Measurements from ENCODE around the gene ESRRB.

ESRRB gene

GRCh38 chr14:76461886-76462285 is 85.9 kb downstream of the ESRRB start:
- TF ChIP-seq, protein P1, sequence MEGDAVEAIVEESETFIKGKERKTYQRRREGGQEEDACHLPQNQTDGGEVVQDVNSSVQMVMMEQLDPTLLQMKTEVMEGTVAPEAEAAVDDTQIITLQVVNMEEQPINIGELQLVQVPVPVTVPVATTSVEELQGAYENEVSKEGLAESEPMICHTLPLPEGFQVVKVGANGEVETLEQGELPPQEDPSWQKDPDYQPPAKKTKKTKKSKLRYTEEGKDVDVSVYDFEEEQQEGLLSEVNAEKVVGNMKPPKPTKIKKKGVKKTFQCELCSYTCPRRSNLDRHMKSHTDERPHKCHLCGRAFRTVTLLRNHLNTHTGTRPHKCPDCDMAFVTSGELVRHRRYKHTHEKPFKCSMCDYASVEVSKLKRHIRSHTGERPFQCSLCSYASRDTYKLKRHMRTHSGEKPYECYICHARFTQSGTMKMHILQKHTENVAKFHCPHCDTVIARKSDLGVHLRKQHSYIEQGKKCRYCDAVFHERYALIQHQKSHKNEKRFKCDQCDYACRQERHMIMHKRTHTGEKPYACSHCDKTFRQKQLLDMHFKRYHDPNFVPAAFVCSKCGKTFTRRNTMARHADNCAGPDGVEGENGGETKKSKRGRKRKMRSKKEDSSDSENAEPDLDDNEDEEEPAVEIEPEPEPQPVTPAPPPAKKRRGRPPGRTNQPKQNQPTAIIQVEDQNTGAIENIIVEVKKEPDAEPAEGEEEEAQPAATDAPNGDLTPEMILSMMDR (IDR thresholded peaks at IDR 0.05; ENCODE audit: low read depth, low read length) = no peak
- Histone ChIP-seq H3K9me3 (ENCODE audit: severe bottlenecking) (no peaks in the 10 kb centered on the region), H3K4me3 (ENCODE audit: low read depth, low read length) (no peak overlapping the region), H3K27me3 (ENCODE audit: insufficient read depth, low read depth, severe bottlenecking) (no peaks in the 10 kb centered on the region), H3K27ac (no peak overlapping the region), H3K36me3 (no peaks in the 10 kb centered on the region)
- DNase-seq = no peak

DNA sequence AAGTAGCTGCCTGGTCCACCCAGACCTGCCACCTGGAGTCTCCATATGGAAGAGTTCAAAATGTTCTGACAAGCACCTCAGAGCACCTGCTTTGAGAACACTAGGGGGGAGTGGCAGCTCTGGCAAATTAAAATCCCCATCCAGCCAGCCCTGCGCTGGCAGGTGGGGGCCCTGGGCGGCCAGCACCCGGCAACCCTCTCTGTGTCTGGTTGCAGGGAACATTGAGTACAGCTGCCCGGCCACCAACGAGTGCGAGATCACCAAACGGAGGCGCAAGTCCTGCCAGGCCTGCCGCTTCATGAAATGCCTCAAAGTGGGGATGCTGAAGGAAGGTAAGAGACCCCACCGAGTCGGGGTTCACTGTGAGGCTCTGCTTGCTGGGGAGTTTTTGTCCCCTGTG is 86.4 kb downstream of the ESRRB start:
- Histone ChIP-seq H3K27me3 (ENCODE audit: insufficient read depth, low read depth, severe bottlenecking) (no peaks in the 10 kb centered on the region), H3K9me3 (ENCODE audit: severe bottlenecking) (no peaks in the 10 kb centered on the region), H3K36me3 (no peaks in the 10 kb centered on the region), H3K27ac (no peak overlapping the region), H3K4me3 (ENCODE audit: low read depth, low read length) (no peak overlapping the region)
- TF ChIP-seq, protein P1 (IDR thresholded peaks at IDR 0.05; ENCODE audit: low read depth, low read length) = no peak
- DNase-seq = no peak

DNA sequence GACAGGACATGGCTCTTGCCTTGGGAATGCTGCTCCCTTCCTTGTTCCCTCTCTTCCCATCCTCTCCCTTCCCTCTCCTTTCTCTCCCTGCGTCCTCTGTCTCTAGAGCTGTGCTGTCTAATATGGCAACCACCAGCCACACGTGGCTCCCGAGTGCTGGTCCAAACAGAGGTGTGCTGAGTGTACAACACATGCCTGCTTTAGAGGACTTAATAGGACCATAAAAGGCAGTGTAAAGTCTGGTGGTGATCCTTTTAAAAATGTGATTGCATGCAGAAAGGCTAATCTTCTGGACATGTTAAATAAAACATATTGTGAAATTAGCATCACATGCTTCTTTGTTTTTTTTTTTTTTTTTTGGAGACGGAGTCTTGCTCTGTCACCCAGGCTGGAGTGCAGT is 87.2 kb downstream of the ESRRB start:
- Histone ChIP-seq H3K36me3 (no peaks in the 10 kb centered on the region), H3K4me3 (ENCODE audit: low read depth, low read length) (no peak overlapping the region), H3K27ac (no peak overlapping the region), H3K27me3 (ENCODE audit: insufficient read depth, low read depth, severe bottlenecking) (no peaks in the 10 kb centered on the region), H3K9me3 (ENCODE audit: severe bottlenecking) (no peaks in the 10 kb centered on the region)
- no peak for DNase-seq
- TF ChIP-seq, protein P1 (IDR thresholded peaks at IDR 0.05; ENCODE audit: low read depth, low read length) = no peak

DNA sequence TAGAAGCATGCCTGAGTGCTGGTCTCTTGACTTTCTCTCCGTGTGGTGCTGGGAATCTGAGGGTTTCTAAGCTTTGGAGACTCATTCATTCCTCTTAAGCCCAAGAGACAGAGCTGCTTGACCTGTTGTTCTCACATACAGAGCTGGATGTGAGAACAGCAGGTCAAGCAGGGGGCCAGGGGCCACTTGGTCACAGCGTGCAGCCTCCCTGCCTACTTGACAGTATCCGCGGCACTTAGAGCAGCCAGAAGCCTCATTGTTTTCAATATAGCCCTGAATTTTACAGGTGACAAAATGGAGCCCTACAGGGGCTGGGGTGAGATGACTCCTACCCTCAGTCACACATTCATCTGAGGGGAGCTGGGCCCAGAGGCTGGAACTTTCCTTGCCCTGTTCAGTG is 88.9 kb downstream of the ESRRB start:
- Histone ChIP-seq H3K4me3 (ENCODE audit: low read depth, low read length) (no peak overlapping the region), H3K27ac (no peak overlapping the region), H3K9me3 (ENCODE audit: severe bottlenecking) (no peaks in the 10 kb centered on the region), H3K36me3 (no peaks in the 10 kb centered on the region), H3K27me3 (ENCODE audit: insufficient read depth, low read depth, severe bottlenecking) (no peaks in the 10 kb centered on the region)
- TF ChIP-seq, protein P1 (IDR thresholded peaks at IDR 0.05; ENCODE audit: low read depth, low read length) = no peak
- DNase-seq = no peak

DNA sequence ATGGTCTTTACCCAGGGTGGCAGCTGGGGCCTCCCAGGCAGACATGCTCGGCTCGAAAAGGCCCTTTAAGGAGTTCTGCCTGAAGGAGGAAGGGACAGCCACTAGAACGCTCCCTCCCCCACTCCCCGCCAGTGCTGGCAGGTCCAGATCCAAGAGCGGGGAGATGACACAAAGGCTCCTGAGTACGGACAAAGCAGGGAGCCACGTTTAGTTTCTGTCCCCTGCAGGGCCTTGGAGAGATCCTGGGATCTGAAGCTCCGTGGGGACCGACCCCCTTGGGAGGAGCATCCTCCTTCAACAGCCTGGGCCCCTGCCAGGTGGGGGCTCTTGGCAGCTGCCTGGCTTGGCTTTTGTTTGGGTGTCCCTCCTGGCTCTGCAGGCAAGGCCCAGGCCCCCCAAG is 89.7 kb downstream of the ESRRB start:
- no peak for DNase-seq
- Histone ChIP-seq H3K27me3 (ENCODE audit: insufficient read depth, low read depth, severe bottlenecking) (no peaks in the 10 kb centered on the region), H3K9me3 (ENCODE audit: severe bottlenecking) (no peaks in the 10 kb centered on the region), H3K36me3 (no peaks in the 10 kb centered on the region), H3K4me3 (ENCODE audit: low read depth, low read length) (no peak overlapping the region), H3K27ac (no peak overlapping the region)
- TF ChIP-seq, protein P1 (IDR thresholded peaks at IDR 0.05; ENCODE audit: low read depth, low read length) = no peak

DNA sequence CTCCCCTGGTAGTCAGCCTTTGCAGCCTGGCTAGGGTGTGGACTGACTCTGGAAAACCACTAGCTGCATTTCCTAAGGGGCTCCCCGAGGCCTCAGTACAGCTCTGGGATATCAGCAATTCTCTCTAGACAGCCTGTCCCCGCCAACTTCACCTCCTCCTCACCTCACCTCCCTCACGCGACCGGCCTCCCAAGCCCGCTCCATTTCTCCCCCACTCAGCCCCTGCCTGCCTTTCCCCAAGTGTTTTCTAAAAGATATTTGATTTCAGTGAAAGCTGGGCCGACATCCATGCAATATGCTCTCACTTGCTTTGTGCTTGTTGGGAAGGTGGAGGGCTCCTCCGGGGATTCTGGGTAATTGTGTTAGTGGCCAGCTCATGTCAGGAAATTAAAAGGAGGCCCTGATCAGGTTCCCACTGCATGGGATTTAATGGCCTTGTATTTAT is 91.8 kb downstream of the ESRRB start:
- H3K27ac ChIP-seq = no peak overlapping the region
- no peaks in the 10 kb centered on the region for H3K27me3 ChIP-seq (ENCODE audit: insufficient read depth, low read depth, severe bottlenecking)
- no peaks in the 10 kb centered on the region for H3K36me3 ChIP-seq
- no peak overlapping the region for H3K4me3 ChIP-seq (ENCODE audit: low read depth, low read length)
- TF ChIP-seq, protein P1 (IDR thresholded peaks at IDR 0.05; ENCODE audit: low read depth, low read length) = no peak
- H3K9me3 ChIP-seq (ENCODE audit: severe bottlenecking) = no peaks in the 10 kb centered on the region
- DNase-seq = no peak

Data from WERI-Rb-1 (cell line).